Large intestine (tissue), 3 donors: ENCODE data around the gene BTBD2. TPM values are rescaled to one million over a fixed set of nuclear protein-coding genes. Genes with fewer than 3 reads are reported as not detected.

Experiments used
- DNase-seq, 2 donors: peaks; one replicate each; pipeline versions ENCODE4 v3.0.0 to v3.0.0-alpha.2; 2013
- H3K27ac ChIP-seq: one replicate; pipeline ENCODE4 v1.5.1; 2013; ENCODE audit warnings: low read length
- H3K27me3 ChIP-seq: 2 replicates; pipeline ENCODE4 v1.6.1; 2013; ENCODE audit warnings: low read length; ENCODE audit not compliant: control insufficient read depth, insufficient read depth
- H3K36me3 ChIP-seq: 2 replicates; pipeline ENCODE4 v1.6.1; 2013; ENCODE audit warnings: low read length; ENCODE audit not compliant: control insufficient read depth, insufficient read depth
- H3K4me1 ChIP-seq: one replicate; pipeline ENCODE4 v1.6.1; 2013; ENCODE audit warnings: low read length; ENCODE audit not compliant: control insufficient read depth, insufficient read depth
- H3K4me3 ChIP-seq: one replicate; pipeline ENCODE4 v1.5.1; 2013; ENCODE audit warnings: low read length
- H3K9me3 ChIP-seq: one replicate; pipeline ENCODE4 v1.6.1; 2013; ENCODE audit warnings: mild to moderate bottlenecking, low read depth, low read length, moderate library complexity; ENCODE audit not compliant: control insufficient read depth
- WGBS: methylation state at CpG from one replicate; pipeline ENCODE4 v1.1.5; 2013; ENCODE audit warnings: low lambda C conversion rate; ENCODE audit not compliant: insufficient coverage; 5-methylcytosine and 5-hydroxymethylcytosine counted together
- polyA plus RNA-seq: library from polyadenylated mRNA; unstranded; fragments of 120-200 nt; gene quantifications from one replicate; pipeline ENCODE4 v1.2.1, GENCODE V29; 2013

Gene BTBD2
- polyA plus RNA-seq, 1 donor = 96.7 TPM

DNA sequence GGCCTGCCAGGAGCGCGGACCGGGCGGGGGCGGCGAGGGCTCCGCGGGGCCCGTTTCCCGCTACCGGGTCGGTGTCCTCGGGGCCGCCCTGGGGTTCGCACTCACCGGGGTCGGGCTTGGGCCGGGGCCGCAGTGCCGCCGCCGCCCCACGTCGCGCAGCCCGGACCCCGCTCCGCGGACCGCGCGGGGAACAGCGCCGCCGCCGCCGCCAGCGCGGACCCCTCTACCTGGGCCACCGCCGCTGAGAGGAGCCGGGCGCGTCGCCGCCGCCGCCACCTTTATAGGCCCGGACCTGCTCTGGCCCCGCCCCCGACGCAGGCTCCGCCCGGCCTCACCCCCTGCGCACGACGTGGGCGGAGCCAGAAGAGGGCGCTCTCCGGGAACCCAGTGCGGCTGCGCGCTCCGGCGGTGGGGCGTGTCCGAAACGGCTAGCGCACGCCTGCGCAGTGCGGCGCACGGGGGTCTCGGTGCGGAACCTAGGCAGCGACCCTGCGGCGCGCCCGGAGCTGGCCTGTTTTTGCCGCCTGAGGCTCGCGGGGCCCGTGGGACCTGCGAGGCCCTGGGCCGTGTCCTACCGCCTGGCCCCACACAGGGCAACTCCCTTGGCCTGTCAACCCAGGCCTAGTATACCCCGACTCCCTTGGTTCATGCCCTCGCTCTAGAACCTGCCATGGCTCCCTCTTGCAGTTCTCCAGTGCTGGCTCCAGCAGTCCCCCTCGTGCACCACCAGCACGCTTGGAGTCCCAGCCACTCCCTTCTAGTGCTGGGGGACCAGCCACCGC is 35.7 kb upstream of the BTBD2 start, which contains the start of gene MKNK2:
Gene MKNK2 (minus strand): TSS at position 254 of the 782 bp plus-strand sequence. CDS start 393 bp downstream, outside the sequence.
- DNase-seq = peak; percentile 84 to 87
- H3K4me1 ChIP-seq = peaks cover 47% of the 10 kb centered on the region
- H3K27me3 ChIP-seq = no peaks in the 10 kb centered on the region
- peak within 1 kb of the TSS; percentile 99 for H3K4me3 ChIP-seq
- H3K27ac ChIP-seq = peak within 1 kb of the TSS; percentile 97
- H3K36me3 ChIP-seq = peaks cover 30% of the 10 kb centered on the region
- no peaks in the 10 kb centered on the region for H3K9me3 ChIP-seq
- no CpG with 5 or more reads among the region's 93 CpGs for WGBS

DNA sequence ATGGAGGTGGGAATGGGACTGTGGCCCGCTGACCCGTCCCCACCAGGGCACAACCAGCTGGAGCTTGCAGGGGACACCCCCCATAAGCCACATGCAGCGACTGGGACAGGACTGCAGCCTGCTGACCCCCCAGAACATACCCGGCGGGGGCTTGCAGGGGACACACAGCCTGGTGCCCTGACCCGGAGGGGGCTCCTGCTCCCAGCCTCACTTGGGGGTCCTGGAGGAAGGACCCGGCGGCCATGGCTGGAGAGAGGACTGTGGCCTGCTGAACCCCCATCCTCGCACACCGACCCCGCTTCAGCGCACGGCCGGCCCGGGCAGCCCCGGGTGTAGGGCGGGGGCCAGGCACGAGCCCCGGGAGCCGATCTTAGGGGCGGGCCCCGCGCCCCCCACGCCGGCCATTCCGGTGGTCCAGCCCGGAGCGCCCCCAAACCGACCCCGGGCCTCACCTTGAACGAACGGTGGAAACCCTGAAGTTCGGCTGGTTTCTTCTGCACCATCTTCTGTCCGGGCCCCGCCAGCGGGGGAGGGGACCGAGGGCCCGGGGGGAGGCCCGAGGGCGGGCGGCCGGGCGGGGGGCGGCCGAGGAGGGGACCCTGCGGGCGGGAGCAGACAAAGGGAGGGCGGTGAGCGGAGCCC is 35.0 kb upstream of the BTBD2 start:
- no peak for DNase-seq
- no peaks in the 10 kb centered on the region for H3K27me3 ChIP-seq
- H3K27ac ChIP-seq = peak overlapping the region; percentile 97
- H3K9me3 ChIP-seq = no peaks in the 10 kb centered on the region
- H3K36me3 ChIP-seq = peaks cover 38% of the 10 kb centered on the region
- H3K4me1 ChIP-seq = peaks cover 45% of the 10 kb centered on the region
- WGBS = no CpG with 5 or more reads among the region's 49 CpGs
- H3K4me3 ChIP-seq = peak overlapping the region; percentile 99

DNA sequence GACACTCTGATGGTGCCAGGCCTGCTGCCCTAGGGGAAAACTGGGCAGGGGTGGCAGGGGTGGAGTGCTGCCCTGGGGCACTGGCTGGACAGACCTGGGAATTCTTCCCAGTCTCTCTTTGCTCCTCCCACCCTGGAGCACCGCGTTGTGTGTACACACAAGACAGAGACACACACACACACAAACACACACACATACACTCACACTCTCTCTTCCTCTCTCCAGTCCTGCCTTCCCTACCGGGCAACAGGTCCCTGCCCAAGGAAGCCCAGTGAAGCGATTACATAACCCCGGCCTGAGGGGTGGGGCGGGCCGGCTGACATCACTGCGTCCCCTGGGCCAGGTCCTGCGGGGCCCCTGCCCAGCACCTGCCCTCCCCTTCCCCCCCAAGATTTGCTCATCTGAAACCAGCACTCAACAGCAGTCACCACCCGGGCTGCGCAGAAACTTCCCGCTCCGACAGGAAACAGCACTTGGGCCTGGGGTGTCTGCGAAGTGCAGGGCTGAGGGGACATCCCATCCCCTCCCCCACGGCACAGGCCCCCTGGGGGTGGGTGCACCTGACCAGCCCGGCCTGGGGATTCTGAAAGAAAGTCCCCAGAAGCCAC is 34.3 kb upstream of the BTBD2 start:
- Histone ChIP-seq H3K4me3 (peak overlapping the region; percentile 99), H3K9me3 (no peaks in the 10 kb centered on the region), H3K4me1 (peaks cover 44% of the 10 kb centered on the region), H3K27ac (peak overlapping the region; percentile 97), H3K36me3 (peaks cover 44% of the 10 kb centered on the region), H3K27me3 (no peaks in the 10 kb centered on the region)
- no CpG with 5 or more reads among the region's 16 CpGs for WGBS
- DNase-seq = peak; percentile 81 to 90

DNA sequence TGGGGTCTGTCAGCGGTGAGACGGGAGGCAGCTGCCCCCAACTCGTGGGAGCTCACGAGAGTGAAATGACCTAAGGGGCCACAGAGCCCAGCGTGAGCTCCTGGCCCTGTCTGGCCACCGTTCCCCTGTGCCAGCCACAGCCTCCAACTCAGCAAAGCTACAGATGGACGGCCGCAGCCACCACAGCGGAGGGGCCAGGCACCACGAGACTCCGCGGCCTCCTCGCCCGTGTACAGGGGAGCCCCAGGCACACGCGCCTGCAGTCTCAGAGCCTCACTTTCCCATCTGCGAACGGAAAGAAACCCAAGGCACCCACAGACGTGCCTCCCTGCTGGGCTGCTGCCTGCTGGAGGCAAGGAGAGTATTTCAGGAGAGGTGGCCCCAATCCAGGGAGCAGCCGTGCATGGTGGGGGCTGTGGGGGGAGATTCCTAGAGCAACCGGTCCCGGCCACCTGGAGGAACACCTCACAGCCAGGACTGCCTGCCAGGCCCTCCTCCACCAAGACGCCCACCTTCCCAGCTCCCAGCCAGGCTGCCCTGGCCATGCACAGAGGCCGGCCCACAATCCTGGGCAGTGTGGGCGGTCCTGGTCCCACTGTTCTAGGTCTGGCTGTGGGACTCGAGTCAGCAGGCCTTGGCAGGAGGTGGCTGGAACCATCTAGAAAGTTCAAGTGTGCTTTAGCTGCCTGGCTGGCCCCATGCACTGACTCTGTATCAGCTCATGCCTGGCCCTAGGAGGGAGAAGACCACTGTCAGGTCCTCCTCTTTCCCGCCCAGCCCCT is 33.6 kb upstream of the BTBD2 start:
- Histone ChIP-seq H3K27me3 (no peaks in the 10 kb centered on the region), H3K4me3 (peak overlapping the region; percentile 99), H3K4me1 (peaks cover 45% of the 10 kb centered on the region), H3K27ac (peak overlapping the region; percentile 97), H3K36me3 (peaks cover 51% of the 10 kb centered on the region), H3K9me3 (no peaks in the 10 kb centered on the region)
- no CpG with 5 or more reads among the region's 27 CpGs for WGBS
- peak in 1 of 2 donors; percentile 12 for DNase-seq

DNA sequence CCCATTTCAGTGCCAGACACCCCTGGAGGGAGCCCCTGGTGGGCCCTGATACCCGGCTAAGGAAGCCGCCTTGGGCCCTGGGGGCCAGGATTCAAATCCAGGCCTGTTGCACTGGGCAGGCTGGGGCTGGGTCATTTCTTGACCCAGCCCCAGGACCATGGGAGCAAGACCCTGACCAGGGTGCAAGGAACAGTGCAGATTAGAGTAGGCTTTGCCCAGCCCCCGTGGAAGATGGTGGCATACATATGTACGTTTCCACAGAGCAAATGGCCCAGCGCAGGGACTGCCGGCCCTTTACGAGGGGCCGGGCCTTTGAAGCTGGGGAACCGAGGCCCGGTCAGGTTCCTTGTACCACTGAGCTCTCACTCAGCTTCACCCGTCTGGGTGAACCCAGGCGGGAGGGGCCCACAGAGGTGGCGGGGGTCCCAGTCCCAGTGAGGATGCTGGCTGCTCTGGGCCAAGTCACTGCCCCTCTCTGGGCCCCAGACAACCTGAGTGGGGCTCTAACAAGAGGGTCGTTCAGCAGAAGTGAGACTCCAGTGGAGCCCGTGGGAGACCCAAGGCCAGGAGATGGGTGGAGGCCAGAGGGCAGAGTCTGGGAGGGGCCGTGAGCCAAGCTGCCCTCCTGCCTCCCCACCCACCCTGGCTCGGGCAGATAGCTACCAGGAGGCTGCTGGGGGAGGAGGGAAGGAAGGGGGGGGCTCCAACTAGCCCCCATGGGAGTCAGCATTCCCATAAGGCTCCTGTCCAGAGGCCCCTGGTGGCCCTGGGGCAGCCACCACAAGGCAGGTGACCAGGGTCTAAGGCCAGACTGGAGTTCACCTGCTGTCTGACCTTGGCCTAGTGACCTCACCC is 32.8 kb upstream of the BTBD2 start:
- peaks cover 49% of the 10 kb centered on the region for H3K4me1 ChIP-seq
- no peaks in the 10 kb centered on the region for H3K27me3 ChIP-seq
- H3K9me3 ChIP-seq = no peaks in the 10 kb centered on the region
- no CpG with 5 or more reads among the region's 17 CpGs for WGBS
- H3K36me3 ChIP-seq = peaks cover 56% of the 10 kb centered on the region
- peak overlapping the region; percentile 97 for H3K27ac ChIP-seq
- H3K4me3 ChIP-seq = peak overlapping the region; percentile 99
- DNase-seq = no peak

DNA sequence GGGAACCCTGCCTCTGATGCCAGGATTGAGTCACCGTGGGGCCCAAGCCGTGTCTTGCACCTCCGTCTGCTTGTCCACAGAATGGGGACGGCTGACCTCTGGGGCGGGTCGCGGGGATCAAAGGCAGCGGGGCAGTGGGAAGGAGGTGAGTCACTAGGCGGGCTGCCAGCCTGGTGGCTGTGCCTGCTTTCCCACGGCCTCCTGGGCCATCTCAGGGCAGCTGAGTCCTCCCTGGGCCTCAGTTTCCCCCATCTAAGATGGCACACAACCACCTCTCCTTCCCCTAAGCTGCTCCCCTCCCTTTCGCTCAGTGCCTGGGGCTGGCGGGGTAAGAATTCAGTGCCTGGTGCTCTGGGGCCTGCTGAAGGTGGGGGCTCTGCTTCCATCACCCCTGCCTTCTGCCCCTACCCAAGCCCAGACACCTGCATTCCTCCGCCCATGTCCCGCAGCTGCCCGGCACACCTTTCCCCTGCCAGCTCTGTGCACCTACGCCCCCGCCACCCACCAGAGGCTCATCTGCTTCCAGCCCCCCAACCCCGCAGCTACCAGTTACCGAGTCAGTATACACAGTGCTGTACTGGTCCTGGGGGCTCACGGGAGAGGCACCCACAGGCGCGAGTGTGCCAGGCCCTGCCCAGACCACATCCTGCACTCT is 32.1 kb upstream of the BTBD2 start:
- no CpG with 5 or more reads among the region's 22 CpGs for WGBS
- Histone ChIP-seq H3K27ac (no peak overlapping the region), H3K27me3 (no peaks in the 10 kb centered on the region), H3K4me3 (no peak overlapping the region), H3K36me3 (peaks cover 63% of the 10 kb centered on the region), H3K4me1 (peaks cover 56% of the 10 kb centered on the region), H3K9me3 (no peaks in the 10 kb centered on the region)
- peak in 1 of 2 donors; percentile 25 for DNase-seq

DNA sequence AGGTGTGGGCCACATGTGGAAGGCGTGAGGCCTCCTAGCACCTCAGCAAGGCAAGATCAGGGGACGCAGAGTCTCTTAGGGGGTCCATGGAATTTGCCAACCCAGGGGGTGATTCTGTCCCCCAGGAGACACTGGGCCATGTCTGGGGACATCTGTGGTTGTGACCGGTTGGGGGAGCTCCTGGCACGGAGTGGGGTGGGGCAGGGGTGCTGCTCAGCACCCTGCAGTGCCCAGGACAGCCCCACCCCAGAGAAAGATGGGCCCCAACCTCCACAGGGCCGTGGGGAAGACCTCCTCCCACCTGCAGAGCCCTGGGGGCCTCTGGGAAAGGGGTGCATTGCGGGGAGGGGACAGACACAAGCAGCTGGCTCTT is 31.5 kb upstream of the BTBD2 start:
- WGBS = no CpG with 5 or more reads among the region's 6 CpGs
- H3K27me3 ChIP-seq = no peaks in the 10 kb centered on the region

DNA sequence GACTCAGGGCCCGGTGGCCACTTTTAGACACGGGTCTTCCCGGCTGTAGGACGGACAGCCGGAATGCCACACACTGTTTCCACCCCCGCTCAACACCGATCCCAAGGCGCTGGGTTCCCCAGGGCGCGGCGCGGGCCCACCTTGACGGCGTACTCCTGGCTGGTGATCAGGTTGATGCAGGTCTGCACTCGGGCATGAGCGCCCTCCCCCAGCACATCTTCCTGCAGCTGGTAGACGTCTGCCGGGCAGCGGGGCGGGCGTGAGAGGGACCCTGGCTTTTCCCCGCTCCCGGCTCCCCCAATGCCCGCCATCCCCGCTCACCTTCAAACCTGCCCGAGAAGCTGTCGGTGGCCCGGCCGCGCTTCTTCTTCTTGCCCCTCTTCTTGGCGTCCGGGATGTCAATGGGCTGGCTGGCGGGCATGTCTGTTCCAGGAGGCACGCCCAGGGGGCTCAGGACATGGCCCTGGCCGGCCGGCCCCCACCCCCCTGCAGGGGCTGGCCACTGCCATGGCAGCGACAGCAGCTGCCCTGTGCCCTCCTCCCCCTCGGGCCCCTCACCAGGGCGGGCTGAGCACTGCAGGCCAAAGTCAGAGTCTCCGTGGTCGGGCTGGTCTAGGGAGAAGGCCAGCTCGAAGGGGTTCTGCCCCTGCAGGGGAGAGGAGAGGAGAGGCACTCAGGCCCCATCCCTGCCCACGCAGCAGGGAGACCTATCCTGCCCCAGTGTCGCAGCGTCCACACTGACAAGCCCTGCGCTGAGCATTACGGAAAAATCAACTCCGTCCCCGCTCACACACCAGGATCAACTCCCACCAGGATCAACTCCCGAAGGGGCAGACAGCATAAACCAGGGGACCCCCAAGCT is 30.8 kb upstream of the BTBD2 start:
- DNase-seq = no peak
- Histone ChIP-seq H3K36me3 (peaks cover 73% of the 10 kb centered on the region), H3K27me3 (no peaks in the 10 kb centered on the region), H3K4me1 (peaks cover 59% of the 10 kb centered on the region), H3K9me3 (peaks cover 2% of the 10 kb centered on the region), H3K27ac (no peak overlapping the region), H3K4me3 (no peak overlapping the region)
- 100% methylated on average over 1 of the region's 50 CpGs for WGBS

More for the DNA sequence above, 31.5 kb upstream of the BTBD2 start:
- H3K36me3 ChIP-seq = peaks cover 67% of the 10 kb centered on the region
- DNase-seq = no peak
- H3K9me3 ChIP-seq = peaks cover 2% of the 10 kb centered on the region
- peaks cover 60% of the 10 kb centered on the region for H3K4me1 ChIP-seq
- H3K27ac ChIP-seq = no peak overlapping the region
- H3K4me3 ChIP-seq = no peak overlapping the region
